H54 (cell line): ENCODE measurements around the gene CMTM2.
"Not testable (repeated sequence)": the region's sequence is repeated elsewhere in the genome, so short reads cannot be mapped to it uniquely, and the experiment has no call there.

Experiments
- DNase-seq: peaks from one replicate; pipeline ENCODE4 v3.0.0; 2011; ENCODE audit warnings: low spot score, mixed read lengths; ENCODE audit not compliant: insufficient read length
- FAIRE-seq: peaks from 3 replicates; lab custom pipeline; 2011; peaks lifted over from hg19 to GRCh38; lab: Jason Lieb, UNC
- POLR2A ChIP-seq: IDR thresholded peaks from 2 replicates; pipeline ENCODE4 v1.6.1; 2011; ENCODE audit warnings: low read depth, mild to moderate bottlenecking, low read length

CMTM2 gene

GRCh38 chr16:66616169-66616568 lies 36.9 kb downstream of the CMTM2 start:
- TF ChIP-seq POLR2A = no peak
- FAIRE-seq = no peak
- no peak for DNase-seq

- no peak for FAIRE-seq
- no peak for DNase-seq
- TF ChIP-seq POLR2A = no peak
Measured at GRCh38 chr16:66616592-66616991, 37.3 kb downstream of the CMTM2 start.

DNA sequence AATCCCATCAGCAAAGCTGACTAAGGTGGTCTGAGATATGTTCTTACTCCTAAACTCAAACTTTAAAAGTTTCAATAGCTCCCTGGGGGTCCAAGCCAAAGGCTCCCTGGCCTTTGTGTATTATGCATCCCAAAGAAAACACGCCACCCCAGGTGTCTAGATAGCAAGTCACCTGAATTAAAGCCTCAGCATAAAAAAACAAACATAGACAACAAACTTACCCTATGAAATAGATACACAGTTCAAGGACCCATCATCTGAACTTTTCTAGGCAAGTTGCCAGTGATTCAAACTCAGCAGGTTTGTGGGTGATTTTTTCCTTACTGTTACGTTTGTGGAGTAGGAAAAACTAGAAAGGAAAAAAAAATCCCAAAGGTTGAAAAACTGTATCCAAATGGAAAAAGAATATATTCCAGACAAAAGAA lies 37.8 kb downstream of the CMTM2 start:
- no peak for TF ChIP-seq POLR2A
- no peak for FAIRE-seq
- DNase-seq = no peak

DNA sequence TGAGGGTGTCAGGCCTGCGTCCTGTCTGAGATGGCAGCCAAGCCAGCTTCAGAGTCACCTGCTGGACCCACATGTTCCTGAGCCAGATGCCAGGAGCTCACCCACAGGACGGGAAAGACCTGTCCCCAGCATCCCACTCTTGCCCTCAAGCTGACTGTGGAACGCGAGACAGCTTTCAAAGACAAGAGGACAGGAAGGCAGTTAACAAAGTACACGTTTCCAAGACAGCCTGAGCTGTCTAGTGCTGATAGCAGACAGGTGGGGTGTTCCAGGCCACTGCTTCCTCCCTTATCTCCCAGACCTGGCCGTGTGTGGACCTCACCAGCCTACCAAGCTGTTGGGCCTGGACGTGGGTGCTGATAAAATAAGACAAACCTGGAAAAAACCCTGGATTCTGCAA lies 38.5 kb downstream of the CMTM2 start:
- no peak for TF ChIP-seq POLR2A
- no peak for DNase-seq
- no peak for FAIRE-seq

DNA sequence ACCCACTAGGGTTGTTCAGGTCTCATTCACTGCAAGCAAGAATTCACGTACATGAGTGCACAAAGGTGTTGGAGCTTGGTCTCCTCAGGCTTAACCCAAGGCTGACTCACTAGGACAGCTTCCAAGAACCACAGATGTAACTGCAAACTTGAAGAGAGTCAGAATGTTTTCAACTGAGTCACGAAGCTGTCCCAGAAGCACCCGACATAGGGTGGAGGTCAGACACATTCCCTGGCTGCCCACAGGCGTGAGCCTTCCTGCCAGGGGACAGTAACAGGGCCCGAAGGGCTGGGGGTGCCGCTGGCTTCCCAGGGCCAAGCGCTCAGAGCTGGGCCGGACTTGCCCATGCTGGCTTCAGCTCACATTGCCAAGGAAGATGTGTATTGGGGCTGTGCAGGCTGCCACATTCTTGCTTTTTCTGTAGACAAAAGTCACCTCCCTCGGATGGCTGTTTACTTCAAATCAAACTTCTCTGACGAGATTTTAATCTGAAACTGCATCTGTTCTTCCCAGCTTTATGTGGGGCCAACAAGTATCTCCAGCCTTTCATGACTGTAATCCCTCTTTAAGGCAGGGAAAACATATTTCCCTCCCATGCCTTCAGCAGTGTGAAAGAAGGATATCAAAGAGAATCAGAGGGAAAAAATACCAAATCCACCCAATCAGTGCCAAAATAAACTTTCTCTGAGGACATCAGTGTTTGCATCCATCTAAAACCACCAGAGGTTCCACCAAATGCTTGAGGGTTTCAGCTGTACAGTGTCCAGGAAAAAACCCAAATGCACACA lies 39.5 kb downstream of the CMTM2 start:
- 0 out of 2 replicates have a peak, but pooled peaks have one; percentile 8 for TF ChIP-seq POLR2A
- DNase-seq (peak; percentile 82), FAIRE-seq (peak; percentile 94)

DNA sequence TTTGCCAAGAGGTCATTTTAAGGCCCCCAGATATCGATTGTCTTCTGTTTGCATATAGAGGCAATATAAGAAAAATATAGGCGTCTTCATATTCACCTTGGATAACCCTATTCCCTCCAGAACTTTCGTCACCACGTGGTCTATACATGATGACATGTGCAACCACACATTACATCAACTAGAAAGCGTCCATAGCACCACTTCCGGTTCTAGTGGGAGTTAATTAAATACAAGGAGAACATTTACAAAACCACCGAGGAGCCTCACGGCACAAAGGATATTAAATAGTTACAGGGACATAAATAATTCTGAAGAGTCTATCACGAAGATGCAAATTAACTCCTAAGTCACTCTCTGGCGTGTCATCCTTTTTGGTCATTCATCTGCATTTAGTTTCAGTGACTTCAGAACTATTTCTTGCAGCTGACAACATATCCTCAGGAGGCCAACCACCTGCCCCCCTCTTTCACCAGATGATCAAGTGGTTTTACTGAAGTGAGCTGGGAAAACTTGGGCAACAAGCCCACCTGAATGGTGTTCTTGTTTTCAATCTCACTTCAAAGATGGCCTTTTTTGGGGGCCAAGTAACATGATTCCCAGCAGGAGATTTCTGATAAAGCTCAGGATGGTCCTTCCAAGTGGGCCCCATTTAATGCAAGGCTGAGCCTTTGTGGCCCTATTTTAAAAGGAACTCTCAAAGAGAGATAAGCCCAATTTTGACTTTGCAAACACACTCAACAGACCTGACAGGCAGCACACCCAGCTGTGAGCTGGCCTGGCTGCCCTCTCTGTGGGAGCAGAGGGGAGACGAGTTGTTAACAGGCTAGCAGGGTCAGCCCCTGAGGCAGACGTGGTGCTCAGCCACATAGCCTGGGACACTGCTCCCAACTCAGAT lies 40.5 kb downstream of the CMTM2 start:
- DNase-seq = no peak

DNA sequence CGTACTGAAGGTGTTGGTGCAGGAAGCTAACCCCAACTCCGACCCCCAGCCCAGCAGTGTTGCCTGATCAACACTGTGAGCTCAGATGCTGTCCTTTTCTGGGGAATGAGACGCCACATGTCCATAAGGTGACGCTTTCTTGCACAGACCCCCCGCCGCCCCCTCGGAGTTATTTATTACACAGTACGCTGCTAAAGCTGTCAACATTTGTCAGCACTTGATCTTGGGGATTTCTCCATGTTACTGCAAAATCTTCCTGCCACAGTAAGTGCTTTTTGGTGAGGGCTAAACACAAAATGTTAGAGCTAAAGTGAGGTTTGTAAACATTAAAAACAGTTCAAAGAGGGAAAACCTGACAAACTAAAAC lies 41.1 kb downstream of the CMTM2 start:
- TF ChIP-seq POLR2A = no peak
- DNase-seq (no peak), FAIRE-seq (no peak)

More for the DNA sequence above, 40.5 kb downstream of the CMTM2 start:
- no peak for TF ChIP-seq POLR2A
- no peak for FAIRE-seq

DNA sequence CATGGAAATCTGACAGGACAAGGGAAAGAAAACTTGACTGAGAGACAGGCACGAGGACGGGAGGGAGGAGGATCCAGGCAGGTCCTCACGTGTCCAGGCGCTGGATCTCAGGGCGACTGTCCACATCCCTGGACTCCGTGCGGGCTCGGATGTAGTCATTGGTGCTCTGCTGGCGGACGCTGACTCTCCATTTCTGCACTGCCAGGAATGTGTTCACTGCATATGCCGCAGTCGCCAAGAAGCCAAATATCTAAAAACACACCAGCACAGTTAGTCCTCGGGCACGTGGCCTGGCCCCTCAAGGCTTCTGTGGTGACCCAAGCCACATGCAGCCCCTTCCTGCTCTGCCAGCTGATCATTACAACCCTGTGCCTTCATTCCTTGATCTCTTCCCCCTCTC lies 42.7 kb downstream of the CMTM2 start:
- TF ChIP-seq POLR2A = no peak
- DNase-seq = no peak
- FAIRE-seq = no peak

DNA sequence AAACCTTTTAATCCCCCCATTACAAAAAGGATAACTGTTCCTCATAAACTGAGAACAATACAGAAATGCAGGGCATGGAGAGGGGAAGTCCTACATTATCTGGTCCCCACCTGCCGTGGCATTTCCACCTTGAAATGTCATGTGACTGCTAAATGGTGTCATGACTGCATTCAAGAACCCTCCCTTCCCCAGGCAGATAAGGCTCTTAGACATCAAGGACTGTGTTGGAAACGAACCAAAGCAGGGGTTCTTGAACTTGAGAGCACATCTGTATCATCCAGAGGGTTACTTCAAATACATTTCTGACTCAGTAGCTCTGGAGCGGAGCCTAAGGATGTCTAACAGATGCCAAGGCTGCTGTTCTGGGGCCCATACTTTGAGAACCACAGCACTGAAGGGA lies 43.6 kb downstream of the CMTM2 start:
- no peak for DNase-seq
- TF ChIP-seq POLR2A = no peak
- FAIRE-seq = no peak

GRCh38 chr16:66623755-66624154 lies 44.5 kb downstream of the CMTM2 start:
- DNase-seq (no peak), FAIRE-seq (no peak)

GRCh38 chr16:66627611-66628378 lies 48.5 kb downstream of the CMTM2 start:
- FAIRE-seq, DNase-seq: not testable (repeated sequence)

More at GRCh38 chr16:66623755-66624154, 44.5 kb downstream of the CMTM2 start:
- TF ChIP-seq POLR2A = no peak

GRCh38 chr16:66629856-66630255 lies 50.6 kb downstream of the CMTM2 start:
- no peak for TF ChIP-seq POLR2A
- DNase-seq (no peak), FAIRE-seq (no peak)

DNA sequence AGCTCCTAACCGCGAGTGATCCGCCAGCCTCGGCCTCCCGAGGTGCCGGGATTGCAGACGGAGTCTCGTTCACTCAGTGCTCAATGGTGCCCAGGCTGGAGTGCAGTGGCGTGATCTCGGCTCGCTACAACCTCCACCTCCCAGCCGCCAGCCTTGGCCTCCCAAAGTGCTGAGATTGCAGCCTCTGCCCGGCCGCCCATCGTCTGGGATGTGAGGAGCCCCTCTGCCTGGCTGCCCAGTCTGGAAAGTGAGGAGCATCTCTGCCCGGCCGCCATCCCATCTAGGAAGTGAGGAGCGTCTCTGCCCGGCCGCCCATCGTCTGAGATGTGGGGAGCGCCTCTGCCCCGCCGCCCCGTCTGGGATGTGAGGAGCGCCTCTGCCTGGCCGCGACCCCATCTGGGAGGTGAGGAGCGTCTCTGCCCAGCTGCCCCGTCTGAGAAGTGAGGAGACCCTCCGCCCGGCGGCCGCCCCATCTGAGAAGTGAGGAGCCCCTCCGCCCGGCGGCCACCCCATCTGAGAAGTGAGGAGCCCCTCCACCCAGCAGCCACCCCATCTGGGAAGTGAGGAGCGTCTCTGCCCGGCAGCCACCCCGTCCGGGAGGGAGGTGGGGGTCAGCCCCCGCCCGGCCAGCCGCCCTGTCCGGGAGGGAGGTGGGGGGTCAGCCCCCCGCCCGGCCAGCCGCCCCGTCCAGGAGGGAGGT lies 51.4 kb downstream of the CMTM2 start:
- not testable (repeated sequence) for FAIRE-seq, DNase-seq

DNA sequence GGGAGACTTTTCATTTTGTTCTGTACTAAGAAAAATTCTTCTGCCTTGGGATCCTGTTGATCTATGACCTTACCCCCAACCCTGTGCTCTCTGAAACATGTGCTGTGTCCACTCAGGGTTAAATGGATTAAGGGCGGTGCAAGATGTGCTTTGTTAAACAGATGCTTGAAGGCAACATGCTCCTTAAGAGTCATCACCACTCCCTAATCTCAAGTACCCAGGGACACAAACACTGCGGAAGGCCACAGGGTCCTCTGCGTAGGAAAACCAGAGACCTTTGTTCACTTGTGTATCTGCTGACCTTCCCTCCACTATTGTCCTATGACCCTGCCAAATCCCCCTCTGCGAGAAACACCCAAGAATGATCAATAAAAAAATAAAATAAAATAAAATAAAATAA lies 52.3 kb downstream of the CMTM2 start:
- not testable (repeated sequence) for FAIRE-seq, DNase-seq
